8988T (cell line): Measurements from ENCODE around the gene CLEC7A.

Source experiments
- DNase-seq: peaks from one replicate; pipeline ENCODE4 v3.0.0; 2011

Gene CLEC7A

DNA sequence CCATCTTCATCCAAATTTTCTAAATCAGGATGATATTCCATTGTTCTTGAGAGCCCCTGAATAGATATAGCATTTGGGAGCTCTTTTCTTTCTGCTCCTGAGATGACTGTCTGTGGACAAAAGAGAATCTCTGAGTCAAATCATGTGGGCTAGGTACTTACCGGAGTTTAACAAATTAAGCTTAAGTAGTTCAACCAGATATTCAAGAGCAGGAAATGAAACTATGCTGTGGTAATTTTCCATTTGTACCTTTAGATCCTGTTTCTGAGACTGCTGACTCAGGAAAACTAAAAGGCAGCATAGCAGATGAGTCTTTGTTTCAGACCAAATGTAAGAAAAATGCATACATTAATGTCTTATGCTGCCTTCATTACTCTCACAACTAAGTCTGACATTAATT, at the start of gene CLEC7A:
Gene CLEC7A (minus strand): TSS at position 158 of the 400 bp plus-strand sequence. CDS start 117 bp downstream, at position 41.
- no peak for DNase-seq

GRCh38 chr12:10179776-10180181, 49.8 kb upstream of the CLEC7A start:
- no peak for DNase-seq

DNA sequence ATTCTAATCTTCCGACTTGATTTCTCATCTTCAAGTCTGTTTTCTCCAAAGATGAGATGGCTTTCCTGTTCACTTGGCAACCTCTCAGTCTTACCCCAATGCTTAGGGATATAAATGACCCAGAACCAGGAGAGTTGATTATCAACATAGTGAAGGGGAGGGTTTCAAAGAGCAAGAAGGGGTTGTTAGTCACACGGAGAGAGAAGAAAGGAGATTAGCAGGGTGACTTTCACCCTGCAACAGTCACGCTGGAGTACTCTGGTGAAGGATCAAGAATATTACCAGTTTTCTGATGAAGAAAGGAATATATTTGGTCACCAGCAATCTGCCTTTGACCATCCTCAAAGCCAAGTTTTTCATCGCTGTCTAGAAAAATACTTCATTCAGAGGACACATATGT, 48.8 kb upstream of the CLEC7A start, which contains the start of gene TMEM52B:
Gene TMEM52B (plus strand): TSS at position 212 of the 400 bp plus-strand sequence. CDS start 543 bp downstream, outside the sequence.
- no peak for DNase-seq

- DNase-seq, result no peak
Measured at GRCh38 chr12:10175846-10176636, 46.0 kb upstream of the CLEC7A start.

DNA sequence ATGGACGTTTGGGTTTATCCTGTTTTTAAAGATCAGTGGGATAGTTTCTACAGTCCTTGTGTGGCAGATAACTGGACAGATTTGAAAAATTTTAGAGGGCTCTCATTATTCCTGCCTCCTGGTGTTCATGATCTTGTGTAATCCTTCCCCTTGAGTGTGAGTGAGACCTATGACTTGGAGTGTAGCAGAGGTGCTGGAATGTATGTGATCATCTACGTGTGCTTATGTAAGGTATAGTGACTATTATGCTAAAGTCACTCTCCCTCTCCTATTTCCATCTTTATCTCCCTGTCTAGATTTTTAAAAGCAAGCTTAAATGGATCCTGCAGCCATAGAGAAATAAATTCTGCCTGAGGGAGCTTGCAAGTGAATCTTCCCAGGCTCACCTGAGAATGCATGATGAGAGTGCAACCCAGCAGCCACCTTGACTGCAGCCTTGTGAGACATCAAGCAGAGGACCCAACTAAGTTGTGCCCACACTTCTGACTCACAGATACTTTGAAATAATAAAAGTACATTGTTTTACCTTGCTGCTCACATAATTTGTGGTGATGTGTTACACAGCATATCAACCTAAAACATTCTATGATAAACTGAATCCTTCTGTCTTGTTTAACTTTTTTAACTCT, 45.1 kb upstream of the CLEC7A start:
- no peak for DNase-seq

DNA sequence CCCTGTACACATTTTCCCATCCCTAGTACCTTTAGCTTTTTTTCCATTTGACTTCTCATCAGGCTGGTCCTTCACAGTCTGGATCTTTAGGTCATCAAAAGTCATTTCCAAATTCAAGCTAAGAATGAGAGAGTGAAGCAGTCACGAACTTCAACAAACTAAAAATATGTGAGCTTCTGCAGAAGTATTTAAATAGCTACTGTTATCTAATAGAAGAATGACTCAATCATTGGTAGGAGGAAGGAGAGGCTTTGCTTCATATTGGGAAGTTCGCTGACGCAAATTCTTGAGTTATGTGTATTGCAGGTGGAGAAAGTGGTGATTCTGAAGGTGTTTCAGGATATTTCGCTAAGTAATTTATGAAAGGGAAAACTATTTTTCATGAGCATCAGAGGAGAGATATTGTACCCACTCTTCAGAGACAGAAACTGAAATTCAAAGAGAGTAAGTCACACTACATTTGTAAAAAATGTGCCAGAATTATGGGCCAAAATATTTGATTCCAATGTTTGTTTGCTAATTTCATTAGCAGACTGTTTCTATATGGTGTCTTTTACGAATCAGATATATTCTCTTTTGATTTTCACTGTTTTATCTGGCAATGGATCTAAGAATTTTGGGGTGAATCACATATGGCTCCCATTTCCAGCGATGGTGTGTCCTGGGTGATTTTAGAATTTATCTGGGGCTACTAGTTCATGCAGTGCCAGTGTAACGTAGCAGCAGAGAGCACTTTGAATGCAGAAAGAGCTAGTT, 42.2 kb upstream of the CLEC7A start, which contains the start of gene OLR1:
Gene OLR1 (minus strand): TSS at position 160 of the 756 bp plus-strand sequence. CDS start 55 bp downstream, at position 105.
- DNase-seq, result no peak

GRCh38 chr12:10170216-10170615, 40.2 kb upstream of the CLEC7A start:
- no peak for DNase-seq

DNA sequence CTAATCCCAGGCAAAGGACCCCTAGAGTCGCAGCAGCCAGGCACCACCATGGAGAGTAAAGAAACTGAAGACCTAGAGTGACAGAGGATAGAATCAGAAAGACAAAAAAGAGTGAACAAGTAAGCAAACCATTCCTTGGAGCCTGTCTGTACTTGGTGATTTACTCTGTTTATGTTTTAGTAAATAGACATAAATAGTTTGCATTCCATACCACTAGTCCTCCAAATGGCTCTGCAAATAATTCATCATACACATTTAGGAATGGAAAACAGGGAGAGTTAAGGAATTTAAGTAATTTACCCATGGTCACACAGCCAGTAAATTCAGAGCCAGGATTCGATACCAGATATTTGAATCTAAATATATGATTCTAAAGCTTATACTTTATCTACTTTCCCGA, 39.1 kb upstream of the CLEC7A start:
- no peak for DNase-seq

DNA sequence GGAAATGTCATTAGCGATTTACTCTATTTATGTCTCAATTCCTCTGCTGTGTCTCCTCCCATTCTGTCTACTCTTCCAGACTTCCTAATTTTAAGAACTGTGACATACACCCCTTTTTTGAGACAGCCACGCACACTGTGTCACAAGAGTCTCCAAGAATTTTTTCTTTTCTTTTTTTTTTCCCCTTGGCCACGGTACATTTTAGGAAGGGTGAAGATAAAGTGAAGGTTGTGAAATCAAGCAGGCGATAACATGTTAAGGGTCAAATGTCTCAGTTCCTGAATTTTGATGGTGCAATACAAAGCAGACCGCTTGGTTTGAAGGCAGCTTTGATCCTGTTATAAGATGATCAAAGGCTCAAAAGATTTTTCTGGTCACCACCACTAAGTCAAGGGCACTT, 37.6 kb upstream of the CLEC7A start:
- DNase-seq, result no peak

DNA sequence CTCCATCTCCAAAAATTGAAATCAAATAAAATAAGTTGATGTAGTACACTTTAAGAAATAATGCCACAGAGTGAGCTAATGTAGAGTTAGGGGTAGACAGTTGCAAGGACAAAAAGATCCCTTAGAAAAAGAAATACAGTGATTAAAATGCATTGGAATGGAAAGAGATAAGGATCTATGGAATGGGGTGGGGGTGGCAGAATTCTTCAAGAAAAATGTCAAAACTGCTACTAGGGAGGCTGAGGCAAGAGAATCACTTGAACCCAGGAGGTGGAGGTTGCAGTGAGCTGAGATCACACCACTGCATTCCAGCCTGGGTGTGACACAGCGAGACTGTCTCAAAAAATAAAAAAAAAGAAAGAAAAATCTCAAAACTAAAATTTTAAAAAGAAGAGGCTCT, 35.4 kb upstream of the CLEC7A start:
- no peak for DNase-seq

- DNase-seq, result no peak
Measured at GRCh38 chr12:10163084-10163483, 33.1 kb upstream of the CLEC7A start.

GRCh38 chr12:10160617-10161385, 30.8 kb upstream of the CLEC7A start:
- no peak for DNase-seq

DNA sequence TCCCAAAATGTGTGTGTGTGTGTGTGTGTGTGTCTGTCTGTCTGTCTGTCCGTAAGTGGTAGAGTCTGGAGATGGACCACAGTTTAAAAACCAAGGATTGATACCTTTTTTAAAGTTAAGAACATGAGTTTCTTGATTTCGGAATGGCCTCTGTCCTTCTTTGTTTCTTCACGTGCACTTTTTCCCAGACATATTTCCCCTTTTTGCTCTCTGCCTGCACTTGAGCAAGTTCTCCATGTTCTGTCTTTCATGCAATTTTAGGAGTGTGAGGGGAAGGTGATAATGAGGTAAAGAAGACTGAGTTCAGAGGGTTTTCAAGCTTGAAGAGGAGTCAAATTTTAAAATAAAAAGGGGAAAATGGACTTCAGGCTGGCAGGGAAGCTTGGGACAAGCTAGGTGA, 29.3 kb upstream of the CLEC7A start:
- DNase-seq, result no peak

- DNase-seq, result no peak
Measured at GRCh38 chr12:10158406-10158805, 28.4 kb upstream of the CLEC7A start.

DNA sequence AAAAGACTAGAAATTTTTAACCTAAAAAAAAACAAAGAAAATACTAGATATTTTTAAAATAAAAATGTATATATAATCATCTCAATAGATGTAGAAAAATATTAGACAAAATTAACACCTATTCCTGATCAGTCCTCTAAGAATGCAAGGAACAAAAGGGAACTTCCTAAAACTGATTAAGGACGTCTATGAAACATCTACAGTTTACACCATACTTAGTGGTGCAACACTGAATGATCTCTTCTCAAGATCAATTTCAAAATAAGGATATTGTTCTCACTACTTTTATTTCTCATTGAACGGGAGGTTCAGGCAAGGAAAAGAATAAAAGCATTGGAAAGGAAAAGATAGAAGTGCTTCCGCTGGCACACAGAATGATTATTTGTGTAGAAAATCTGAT, 26.0 kb upstream of the CLEC7A start:
- DNase-seq, result no peak

DNA sequence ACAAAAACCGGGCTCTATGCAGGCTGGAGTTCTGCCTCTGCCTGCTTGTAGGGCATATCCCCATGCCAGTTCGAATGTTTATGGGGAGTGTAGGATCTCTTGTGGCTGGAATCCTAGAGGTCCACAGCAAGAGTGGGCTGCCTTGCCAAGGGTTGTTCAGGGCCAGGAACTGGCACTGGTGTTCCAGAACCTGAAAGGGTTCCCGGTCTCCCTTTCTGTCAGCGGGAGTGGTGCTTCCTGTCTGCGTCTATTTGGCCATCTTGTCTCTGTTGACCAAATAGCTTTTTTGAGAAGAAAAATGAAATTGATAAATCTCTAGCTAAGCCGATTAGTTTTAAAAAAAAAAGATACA, 24.1 kb upstream of the CLEC7A start:
- DNase-seq, result no peak

DNA sequence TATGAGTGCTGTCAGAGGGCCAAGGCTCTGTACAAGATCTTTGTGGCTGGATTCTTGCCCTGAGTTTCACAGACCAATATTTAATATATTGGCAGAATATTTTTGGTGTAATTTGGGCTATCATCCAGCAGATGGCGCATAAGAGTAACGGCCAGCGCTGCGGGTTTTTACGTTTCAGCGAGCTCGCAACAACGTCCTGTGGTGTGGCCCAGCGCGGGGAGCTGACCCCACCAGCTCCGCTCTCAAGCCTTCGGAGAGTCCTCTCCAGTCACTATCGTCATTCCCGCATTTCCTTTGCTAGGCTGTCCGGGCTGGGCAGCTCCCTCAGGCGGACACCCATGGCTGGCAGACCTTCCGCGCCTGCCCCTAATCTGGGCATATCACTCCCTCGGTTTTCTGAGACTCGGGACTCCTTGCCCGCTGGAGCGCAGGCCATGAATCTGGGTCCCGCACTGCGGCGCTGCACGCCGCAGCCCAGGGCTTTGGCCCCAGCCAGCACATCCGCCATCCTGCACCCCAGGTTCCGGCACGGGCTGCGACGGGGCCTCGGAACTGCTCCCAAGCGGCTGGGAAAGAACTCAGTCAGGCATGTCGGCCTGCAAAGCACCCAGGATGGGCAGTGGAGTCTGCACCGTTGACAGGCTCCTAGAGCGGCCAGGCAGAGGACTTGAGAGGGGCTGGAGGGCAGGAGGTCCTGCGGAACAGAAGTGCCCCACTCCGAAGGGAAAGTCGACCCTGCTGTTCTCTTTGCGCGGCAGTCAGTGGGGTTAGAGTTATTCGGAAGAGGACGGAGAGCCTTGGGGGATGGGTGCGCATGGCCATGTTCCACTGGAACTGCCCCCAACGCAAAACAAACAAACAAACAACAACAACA, 23.5 kb upstream of the CLEC7A start:
- peak; percentile 15 for DNase-seq

DNA sequence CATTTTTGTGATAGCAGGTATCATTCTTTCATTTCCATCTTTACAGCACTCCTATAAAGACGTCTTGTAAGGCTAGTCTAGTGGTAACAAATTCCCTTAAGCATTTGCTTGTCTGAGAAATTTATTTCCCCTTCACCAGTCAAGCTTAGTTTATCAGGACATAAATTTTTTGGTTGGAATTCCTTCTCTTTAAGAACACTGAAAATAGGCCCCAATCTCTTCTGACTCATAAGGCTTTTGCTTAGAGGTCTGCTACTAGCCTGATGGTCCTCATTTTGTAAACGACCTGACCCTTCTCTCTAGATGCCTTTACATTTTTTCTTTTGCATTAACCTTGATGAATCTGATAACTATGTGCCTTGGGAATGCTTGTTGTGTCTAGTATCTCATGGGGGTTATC, 21.6 kb upstream of the CLEC7A start:
- no peak for DNase-seq

DNA sequence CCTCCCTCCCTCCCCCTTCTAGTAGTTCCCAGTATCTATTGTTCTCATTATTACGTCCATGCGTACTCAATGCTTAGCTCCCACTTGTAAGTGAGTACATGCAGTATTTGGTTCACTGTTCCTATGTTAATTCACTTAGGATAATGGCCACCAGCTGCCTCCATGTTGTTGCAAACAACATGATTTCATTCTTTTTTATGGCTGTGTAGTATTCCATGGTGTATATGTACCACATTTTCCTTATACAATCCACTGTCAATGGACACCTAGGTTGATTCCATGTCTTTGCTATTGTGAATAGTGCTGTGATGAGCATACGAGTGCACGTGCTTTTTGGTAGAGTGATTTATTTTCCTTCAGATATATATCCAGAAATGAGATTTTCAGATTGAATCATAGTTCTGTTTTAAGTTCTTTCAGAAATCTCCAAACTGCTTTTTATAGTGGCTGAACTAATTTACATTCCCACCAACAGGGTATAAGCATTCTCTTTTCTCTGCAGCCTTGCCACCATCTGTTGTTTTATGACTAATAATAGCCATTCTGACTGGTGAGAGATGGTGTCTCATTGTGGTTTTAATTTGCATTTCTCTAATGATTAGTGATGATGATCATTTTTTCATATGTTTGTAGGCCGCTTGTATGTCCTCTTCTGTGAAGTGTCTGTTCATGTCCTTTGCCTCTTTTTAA, 17.9 kb upstream of the CLEC7A start:
- DNase-seq, result no peak

DNA sequence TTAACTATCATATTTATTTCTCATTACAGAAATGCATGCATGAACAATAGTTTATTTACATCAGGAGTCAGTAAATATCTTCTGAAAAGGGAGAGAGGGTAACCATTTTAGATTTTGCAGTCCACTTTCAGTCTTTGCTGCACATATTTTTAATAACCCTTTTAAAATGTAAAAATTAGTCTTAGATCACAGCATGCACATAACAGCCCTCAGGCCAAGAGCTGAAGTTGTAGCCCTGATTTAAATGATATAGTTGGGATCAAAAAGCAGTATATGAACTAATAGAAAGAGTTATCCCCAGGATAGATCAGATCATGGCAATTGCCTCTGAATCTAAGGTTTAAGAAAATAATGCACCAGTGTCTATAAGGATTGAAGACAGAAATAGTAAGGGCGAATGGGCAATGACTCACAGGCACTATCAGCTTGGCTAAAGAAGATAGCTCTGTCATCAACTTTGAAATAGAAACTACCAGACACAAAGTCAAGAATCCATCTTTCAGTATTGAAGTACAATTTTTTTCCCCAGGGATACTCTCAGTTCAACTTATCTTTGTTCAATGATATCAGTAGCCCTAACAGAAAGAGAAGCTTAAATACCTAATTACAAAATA, 13.1 kb upstream of the CLEC7A start:
- DNase-seq, result no peak

GRCh38 chr12:10140001-10140400, 10.0 kb upstream of the CLEC7A start:
- DNase-seq, result no peak
